Liver (tissue), 3 donors: ENCODE data around the gene C3orf80.

Source experiments
- EGR1 ChIP-seq, 2 donors: IDR thresholded peaks; 2 replicates each; pipeline ENCODE4 v1.6.1; 2016 to 2018; ENCODE audit warnings: antibody characterized with exemption in 2 of 2, low read depth in 2 of 2
- GABPA ChIP-seq, 2 donors: IDR thresholded peaks in 1 of 2; conservative IDR thresholded peaks in 1 of 2; 2 replicates each; pipeline ENCODE4 v1.6.1; 2016; ENCODE audit warnings: antibody characterized with exemption in 2 of 2, mild to moderate bottlenecking in 1 of 2, moderate library complexity in 1 of 2
- JUND ChIP-seq, 2 donors: IDR thresholded peaks; 2 replicates each; pipeline ENCODE4 v1.6.1; 2016; ENCODE audit warnings: antibody characterized with exemption in 2 of 2
- RAD21 ChIP-seq, 2 donors: IDR thresholded peaks; 2 replicates each; pipeline ENCODE4 v1.6.1; 2016; ENCODE audit warnings: antibody characterized with exemption in 2 of 2, mild to moderate bottlenecking in 2 of 2
- REST ChIP-seq: IDR thresholded peaks from 2 replicates; pipeline ENCODE4 v1.6.1; 2016; ENCODE audit warnings: antibody characterized with exemption, mild to moderate bottlenecking
- RXRA ChIP-seq, 2 donors: IDR thresholded peaks; 2 replicates each; pipeline ENCODE4 v1.6.1; 2017 to 2018; ENCODE audit warnings: antibody characterized with exemption in 2 of 2, mild to moderate bottlenecking in 1 of 2
- SP1 ChIP-seq: IDR thresholded peaks from 2 replicates; pipeline ENCODE4 v1.6.1; 2018; ENCODE audit warnings: antibody characterized with exemption, mild to moderate bottlenecking
- TAF1 ChIP-seq: conservative IDR thresholded peaks from 2 replicates; pipeline ENCODE4 v1.6.1; 2016; ENCODE audit warnings: antibody characterized with exemption, mild to moderate bottlenecking
- YY1 ChIP-seq: IDR thresholded peaks from 2 replicates; pipeline ENCODE4 v1.6.1; 2016; ENCODE audit warnings: antibody characterized with exemption, mild to moderate bottlenecking
- TF ChIP-seq, protein P1 (sequence below): fragments of 150-350 bp; IDR thresholded peaks from 2 replicates; pipeline ENCODE4 v1.5.1; 2017; ENCODE audit warnings: improper control_type of control experiment, low read depth, low read length; ENCODE audit not compliant: missing input control
- TF ChIP-seq, protein P2 (sequence below): IDR thresholded peaks from 2 replicates; pipeline ENCODE4 v1.6.1; 2016; ENCODE audit warnings: antibody characterized with exemption
- TF ChIP-seq, protein P3 (sequence below): IDR thresholded peaks from 2 replicates; pipeline ENCODE4 v1.6.1; 2016; ENCODE audit warnings: antibody characterized with exemption
- donor health status: healthy.
- donor health status: healthy.

GRCh38 chr3:160205606-160206005 lies 19.6 kb upstream of the C3orf80 start:
- TF ChIP-seq TAF1 (no peak), GABPA (IDR thresholded peaks at IDR 0.05 in 1 of 2, conservative IDR thresholded peaks at IDR 0.05 in 1 of 2) (no peak), YY1 (no peak), JUND (IDR thresholded peaks at IDR 0.05) (no peak), RXRA (IDR thresholded peaks at IDR 0.05) (no peak), REST (no peak), EGR1 (IDR thresholded peaks at IDR 0.05; ENCODE audit: low read depth in 2 of 2) (no peak), RAD21 (IDR thresholded peaks at IDR 0.05) (no peak), SP1 (no peak)
- TF ChIP-seq, protein P1, sequence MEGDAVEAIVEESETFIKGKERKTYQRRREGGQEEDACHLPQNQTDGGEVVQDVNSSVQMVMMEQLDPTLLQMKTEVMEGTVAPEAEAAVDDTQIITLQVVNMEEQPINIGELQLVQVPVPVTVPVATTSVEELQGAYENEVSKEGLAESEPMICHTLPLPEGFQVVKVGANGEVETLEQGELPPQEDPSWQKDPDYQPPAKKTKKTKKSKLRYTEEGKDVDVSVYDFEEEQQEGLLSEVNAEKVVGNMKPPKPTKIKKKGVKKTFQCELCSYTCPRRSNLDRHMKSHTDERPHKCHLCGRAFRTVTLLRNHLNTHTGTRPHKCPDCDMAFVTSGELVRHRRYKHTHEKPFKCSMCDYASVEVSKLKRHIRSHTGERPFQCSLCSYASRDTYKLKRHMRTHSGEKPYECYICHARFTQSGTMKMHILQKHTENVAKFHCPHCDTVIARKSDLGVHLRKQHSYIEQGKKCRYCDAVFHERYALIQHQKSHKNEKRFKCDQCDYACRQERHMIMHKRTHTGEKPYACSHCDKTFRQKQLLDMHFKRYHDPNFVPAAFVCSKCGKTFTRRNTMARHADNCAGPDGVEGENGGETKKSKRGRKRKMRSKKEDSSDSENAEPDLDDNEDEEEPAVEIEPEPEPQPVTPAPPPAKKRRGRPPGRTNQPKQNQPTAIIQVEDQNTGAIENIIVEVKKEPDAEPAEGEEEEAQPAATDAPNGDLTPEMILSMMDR = no peak
- TF ChIP-seq, protein P2, sequence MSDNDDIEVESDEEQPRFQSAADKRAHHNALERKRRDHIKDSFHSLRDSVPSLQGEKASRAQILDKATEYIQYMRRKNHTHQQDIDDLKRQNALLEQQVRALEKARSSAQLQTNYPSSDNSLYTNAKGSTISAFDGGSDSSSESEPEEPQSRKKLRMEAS = no peak
- TF ChIP-seq, protein P3, sequence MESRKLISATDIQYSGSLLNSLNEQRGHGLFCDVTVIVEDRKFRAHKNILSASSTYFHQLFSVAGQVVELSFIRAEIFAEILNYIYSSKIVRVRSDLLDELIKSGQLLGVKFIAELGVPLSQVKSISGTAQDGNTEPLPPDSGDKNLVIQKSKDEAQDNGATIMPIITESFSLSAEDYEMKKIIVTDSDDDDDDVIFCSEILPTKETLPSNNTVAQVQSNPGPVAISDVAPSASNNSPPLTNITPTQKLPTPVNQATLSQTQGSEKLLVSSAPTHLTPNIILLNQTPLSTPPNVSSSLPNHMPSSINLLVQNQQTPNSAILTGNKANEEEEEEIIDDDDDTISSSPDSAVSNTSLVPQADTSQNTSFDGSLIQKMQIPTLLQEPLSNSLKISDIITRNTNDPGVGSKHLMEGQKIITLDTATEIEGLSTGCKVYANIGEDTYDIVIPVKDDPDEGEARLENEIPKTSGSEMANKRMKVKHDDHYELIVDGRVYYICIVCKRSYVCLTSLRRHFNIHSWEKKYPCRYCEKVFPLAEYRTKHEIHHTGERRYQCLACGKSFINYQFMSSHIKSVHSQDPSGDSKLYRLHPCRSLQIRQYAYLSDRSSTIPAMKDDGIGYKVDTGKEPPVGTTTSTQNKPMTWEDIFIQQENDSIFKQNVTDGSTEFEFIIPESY = no peak
